HepG2 (cell line): ENCODE data around the gene BMP6. TPM values are rescaled to one million over a fixed set of nuclear protein-coding genes. Genes with fewer than 3 reads are reported as not detected.

ENCODE experiments used
- ATAC-seq: fragments of 200-7000 bp; cut with Tn5 transposase; 3 replicates; pipeline ENCODE4 v1.9.1; 2020; ENCODE audit warnings: mild to moderate bottlenecking, moderate library complexity
- BruUV-seq: library from RNA; stranded (reverse); fragments of 400-500 nt; replicated peaks from 2 replicates; lab custom pipeline; 2021; lab: Mats Ljungman, UMichigan
- CTCF ChIA-PET: fragments of 300-600 bp; formaldehyde crosslinking; extraction: SDS; loops from one replicate; lab custom pipeline; 2021; ENCODE audit warnings: low total read pairs, inconsistent platforms, low intra/inter-chr PET ratio; lab: Yijun Ruan, JAX
- POLR2A ChIA-PET: fragments of 350-600 bp; sonication (Branson Sonifier 250); formaldehyde crosslinking; loops from one replicate; lab custom pipeline; 2020; ENCODE audit warnings: antibody characterized with exemption, inconsistent platforms; lab: Yijun Ruan, JAX
- DNase-seq: peaks from one replicate; pipeline ENCODE4 v3.0.0-alpha.2; 2015; ENCODE audit warnings: low spot score
- FAIRE-seq: peaks from 3 replicates; lab custom pipeline; 2011; peaks lifted over from hg19 to GRCh38; lab: Jason Lieb, UNC
- H2AFZ ChIP-seq: one replicate; pipeline ENCODE4 v1.6.1; 2011; ENCODE audit warnings: low read length, inconsistent platforms
- H3K27ac ChIP-seq: fragments of 300-600 bp; 3 replicates; pipeline ENCODE4 v1.8.0; 2011; ENCODE audit warnings: mixed run types, mild to moderate bottlenecking, mixed read lengths, low read length, inconsistent platforms; ENCODE audit not compliant: insufficient read depth; ENCODE audit errors: extremely low read length
- H3K27me3 ChIP-seq, 2 experiments: fragments of 200-600 bp in 1 of 2; 2 replicates in 1 of 2; 3 replicates in 1 of 2; pipeline versions ENCODE4 v1.6.0 to v1.8.0; 2011; ENCODE audit warnings: low read length in 2 of 2, mild to moderate bottlenecking in 2 of 2, moderate library complexity in 2 of 2, inconsistent platforms in 1 of 2; ENCODE audit not compliant: insufficient read depth in 2 of 2, control insufficient read depth in 1 of 2
- H3K36me3 ChIP-seq, 2 experiments: fragments of 200-600 bp in 1 of 2; replicated peaks in 1 of 2; 2 replicates in 1 of 2; 3 replicates in 1 of 2; pipeline versions ENCODE4 v1.5.1 to v1.8.0; 2011; ENCODE audit warnings: low read length in 2 of 2, inconsistent platforms in 1 of 2; ENCODE audit not compliant: insufficient read depth in 2 of 2, control insufficient read depth in 1 of 2
- H3K4me1 ChIP-seq: 2 replicates; pipeline ENCODE4 v1.5.1; 2012; ENCODE audit warnings: low read length, inconsistent platforms; ENCODE audit not compliant: insufficient read depth
- H3K4me2 ChIP-seq: 2 replicates; pipeline ENCODE4 v1.6.0; 2011; ENCODE audit warnings: low read depth, low read length, inconsistent platforms
- H3K4me3 ChIP-seq, 3 experiments: fragments of 200-600 bp in 1 of 3; sonication (generic), shearing (Covaris generic) in 1 of 3; replicated peaks in 1 of 3; 2 replicates each; pipeline ENCODE4 v1.5.1; 2011 to 2016; ENCODE audit warnings: low read length in 3 of 3, inconsistent platforms in 2 of 3, low read depth in 2 of 3, mild to moderate bottlenecking in 2 of 3, control low read depth in 1 of 3, mixed read lengths in 1 of 3; ENCODE audit not compliant: insufficient read depth in 1 of 3
- H3K79me2 ChIP-seq: one replicate; pipeline ENCODE4 v1.6.1; 2011; ENCODE audit warnings: low read length, inconsistent platforms; ENCODE audit not compliant: insufficient read depth
- H3K9ac ChIP-seq: 2 replicates; pipeline ENCODE4 v1.6.0; 2011; ENCODE audit warnings: mild to moderate bottlenecking, low read depth, low read length, inconsistent platforms; ENCODE audit not compliant: insufficient read depth
- H3K9me3 ChIP-seq: 2 replicates; pipeline ENCODE4 v1.5.1; 2012; ENCODE audit warnings: mild to moderate bottlenecking, low read length
- H4K20me1 ChIP-seq: 2 replicates; pipeline ENCODE4 v1.6.0; 2011; ENCODE audit warnings: inconsistent platforms, mild to moderate bottlenecking, low read length, moderate library complexity; ENCODE audit not compliant: insufficient read depth
- CEBPZ ChIP-seq: IDR thresholded peaks from 2 replicates; pipeline ENCODE4 v1.6.1; 2012; ENCODE audit warnings: low read length, improper control_type of control experiment
- CREB1 ChIP-seq, 2 experiments: fragments of 450-650 bp in 1 of 2; IDR thresholded peaks; 2 replicates each; pipeline ENCODE4 v1.6.1; 2016 to 2017; ENCODE audit warnings: control low read depth in 1 of 2, mild to moderate bottlenecking in 1 of 2, missing compliant biosample characterization in 1 of 2, missing genetic modification characterization in 1 of 2
- EED ChIP-seq: sonication (generic); formaldehyde crosslinking; IDR thresholded peaks from 2 replicates; pipeline ENCODE4 v1.5.0; 2020; ENCODE audit warnings: mild to moderate bottlenecking, missing genetic modification reagents
- HNRNPH1 ChIP-seq: fragments of 200-400 bp; formaldehyde crosslinking; optimal IDR thresholded peaks from 2 replicates; pipeline ENCODE3; 2017; ENCODE audit warnings: mild to moderate bottlenecking, low read depth, low read length
- NFYC ChIP-seq: IDR thresholded peaks from 2 replicates; pipeline ENCODE4 v1.6.1; 2016; ENCODE audit warnings: missing genetic modification reagents, missing compliant biosample characterization
- PHF8 ChIP-seq: sonication (generic); formaldehyde crosslinking; IDR thresholded peaks from 2 replicates; pipeline ENCODE4 v1.5.0; 2020; ENCODE audit warnings: missing genetic modification reagents
- RBM22 ChIP-seq: fragments of 200-400 bp; formaldehyde crosslinking; optimal IDR thresholded peaks from 2 replicates; pipeline ENCODE3; 2017; ENCODE audit warnings: mild to moderate bottlenecking, low read length, moderate library complexity
- RORA ChIP-seq: sonication (generic); formaldehyde crosslinking; IDR thresholded peaks from 2 replicates; pipeline ENCODE4 v1.5.0; 2020; ENCODE audit warnings: mild to moderate bottlenecking, missing genetic modification reagents, moderate library complexity
- TERF1 ChIP-seq: sonication (generic); formaldehyde crosslinking; IDR thresholded peaks from 2 replicates; pipeline ENCODE4 v1.8.0; 2022; ENCODE audit warnings: mild to moderate bottlenecking, missing genetic modification reagents, moderate library complexity
- ZNF333 ChIP-seq: sonication (generic); formaldehyde crosslinking; IDR thresholded peaks from 2 replicates; pipeline ENCODE4 v1.4.0; 2020; ENCODE audit warnings: mild to moderate bottlenecking, missing genetic modification reagents, borderline replicate concordance
- ZNF839 ChIP-seq: sonication (generic); formaldehyde crosslinking; IDR thresholded peaks from 2 replicates; pipeline ENCODE4 v1.4.0; 2020; ENCODE audit warnings: missing genetic modification reagents, mild to moderate bottlenecking, borderline replicate concordance
- WGBS: methylation state at CpG from one replicate; pipeline ENCODE4 v1.1.6; 2017; ENCODE audit warnings: low lambda C conversion rate; 5-methylcytosine and 5-hydroxymethylcytosine counted together
- in situ Hi-C: cut with HindIII; loops from 2 replicates; pipeline ENCODE4 v1.10.0; 2017; ENCODE audit warnings: low pct_unique_long_range_greater_than_20kb; ENCODE audit not compliant: extremely low pct_ligation_motif_present
- intact Hi-C: fragments of 100-400 bp; cut with micrococcal nuclease; formaldehyde crosslinking; loops from one replicate; pipeline ENCODE4 v1.10.0; 2022; ENCODE audit not compliant: unreplicated experiment
- polyA plus RNA-seq, 8 experiments: library from polyadenylated mRNA; depleted of rRNA in 3 of 8; stranded (reverse) in 7 of 8; unstranded in 1 of 8; fragments of >200 nt; fragmentation: Illumina TruSeq in 4 of 8; extraction: Trizol in 4 of 8; gene quantifications; 2 replicates each; pipeline versions ENCODE4 v1.2.1 to v1.2.3, GENCODE V29; 2011 to 2016; ENCODE audit warnings: low read depth in 4 of 8, missing spikeins in 1 of 8, mixed read lengths in 1 of 8; ENCODE audit not compliant: insufficient read depth in 1 of 8
- total RNA-seq, 5 experiments: library from RNA; depleted of rRNA; stranded (reverse); fragments of >200 nt; fragmentation: Illumina TruSeq; extraction: Trizol; gene quantifications; 2 replicates each; pipeline ENCODE4 v1.2.3, GENCODE V29; 2016; ENCODE audit warnings: low read depth in 1 of 5
- TF ChIP-seq, protein P1 (sequence below): sonication (generic); formaldehyde crosslinking; IDR thresholded peaks from 2 replicates; pipeline ENCODE4 v1.4.0; 2020; ENCODE audit warnings: missing genetic modification reagents

BMP6 gene
- total and polyA plus RNA-seq, 2 of the 13 experiments (the other 11 are each of a cell fraction or from before 2014, with no cell fraction given), result 0.09 to 0.18 TPM

DNA sequence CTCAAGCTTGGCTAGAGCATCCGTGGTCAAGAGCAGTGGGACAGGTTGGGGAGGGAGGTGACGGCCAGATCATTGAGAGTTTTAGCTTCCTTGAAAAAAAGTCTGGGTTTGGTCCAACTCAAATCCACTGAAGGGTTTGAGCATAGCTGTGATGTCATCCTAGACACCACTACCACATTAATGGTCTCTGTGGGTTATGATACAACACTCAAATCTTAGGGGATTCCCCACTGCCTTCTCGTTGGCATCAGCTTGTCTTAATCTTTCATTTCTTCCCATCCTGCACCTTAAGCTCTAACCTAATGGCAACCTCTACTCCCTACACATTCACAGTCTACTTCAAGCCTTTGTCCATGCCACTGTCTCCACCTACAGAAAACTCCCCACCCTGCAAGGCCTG lies 77.3 kb downstream of the BMP6 start:
- FAIRE-seq (no peak), DNase-seq (no peak)
- in situ Hi-C loops (no loop called here), intact Hi-C loops (no loop called here)
- H3K4me2 ChIP-seq, result no peak overlapping the region
- H3K9me3 ChIP-seq, result no peaks in the 10 kb centered on the region
- BruUV-seq, result no TSS peak
- H3K36me3 ChIP-seq, result no peaks in the 10 kb centered on the region
- CTCF ChIA-PET, result no interaction called here
- no peak for TF ChIP-seq NFYC (CRISPR knock-in tag)
- peak; percentile 31; the same call in 1 of the 2 replicates for TF ChIP-seq CREB1 (IDR thresholded peaks at IDR 0.05)
- no peak for TF ChIP-seq CREB1 (CRISPR knock-in tag; IDR thresholded peaks at IDR 0.05)
- TF ChIP-seq, all 625 proteins: peak for 1
- Histone ChIP-seq H3K4me3 (no peak overlapping the region), H3K4me1 (no peaks in the 10 kb centered on the region), H3K27me3 (peaks cover 0 to 18% of the 10 kb centered on the region in 2 experiments; a peak in 3 of 5 replicates), H3K79me2 (no peaks in the 10 kb centered on the region), H4K20me1 (no peaks in the 10 kb centered on the region), H2AFZ (no peak overlapping the region), H3K27ac (no peak overlapping the region), H3K9ac (no peak overlapping the region)
- WGBS, result 0% methylated on average over 3 of the region's 3 CpGs
- no peak for ATAC-seq
- POLR2A ChIA-PET, result no interaction called here

- in situ Hi-C loops, result no loop called here
- Histone ChIP-seq H3K27ac (no peak overlapping the region), H3K4me1 (no peaks in the 10 kb centered on the region), H3K79me2 (no peaks in the 10 kb centered on the region), H3K9ac (no peak overlapping the region), H2AFZ (no peak overlapping the region), H3K36me3 (no peaks in the 10 kb centered on the region), H3K9me3 (no peaks in the 10 kb centered on the region), H3K4me2 (no peak overlapping the region), H4K20me1 (no peaks in the 10 kb centered on the region), H3K27me3 (peaks cover 0 to 29% of the 10 kb centered on the region in 2 experiments; a peak in 4 of 5 replicates), H3K4me3 (no peak overlapping the region)
- ChIA-PET POLR2A (no interaction called here), CTCF (no interaction called here)
- BruUV-seq, result no TSS peak
- DNase-seq (no peak), ATAC-seq (no peak), FAIRE-seq (no peak)
- intact Hi-C loops, result no loop called here
- WGBS, result 28% methylated on average over 11 of the region's 11 CpGs
- no peak for TF ChIP-seq TERF1 (CRISPR knock-in tag)
- TF ChIP-seq ZNF333, result no peak
- TF ChIP-seq CEBPZ, result no peak
- TF ChIP-seq ZNF839, result no peak
- TF ChIP-seq, protein P1, sequence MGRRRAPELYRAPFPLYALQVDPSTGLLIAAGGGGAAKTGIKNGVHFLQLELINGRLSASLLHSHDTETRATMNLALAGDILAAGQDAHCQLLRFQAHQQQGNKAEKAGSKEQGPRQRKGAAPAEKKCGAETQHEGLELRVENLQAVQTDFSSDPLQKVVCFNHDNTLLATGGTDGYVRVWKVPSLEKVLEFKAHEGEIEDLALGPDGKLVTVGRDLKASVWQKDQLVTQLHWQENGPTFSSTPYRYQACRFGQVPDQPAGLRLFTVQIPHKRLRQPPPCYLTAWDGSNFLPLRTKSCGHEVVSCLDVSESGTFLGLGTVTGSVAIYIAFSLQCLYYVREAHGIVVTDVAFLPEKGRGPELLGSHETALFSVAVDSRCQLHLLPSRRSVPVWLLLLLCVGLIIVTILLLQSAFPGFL (CRISPR knock-in tag), result no peak
- TF ChIP-seq HNRNPH1, result no peak
- TF ChIP-seq EED, result no peak
- no peak for TF ChIP-seq PHF8 (CRISPR knock-in tag)
- TF ChIP-seq RBM22, result no peak
- no peak for TF ChIP-seq RORA (CRISPR knock-in tag)
These were observed 79.4 kb downstream of the BMP6 start for GRCh38 chr6:7805078-7805849.
